Measurements from ENCODE around the gene GABRP.
A peak's percentile ranks its signal among the peaks of the same experiment; 100 is the strongest.
"Not testable (repeated sequence)": the region's sequence is repeated elsewhere in the genome, so short reads cannot be mapped to it uniquely, and the experiment has no call there.

Gene GABRP

GRCh38 chr5:170755679-170756456, 27.7 kb upstream of the GABRP start:
- DNase-seq = no peak

- DNase-seq = no peak
These were observed 26.8 kb upstream of the GABRP start for GRCh38 chr5:170756691-170757090.

GRCh38 chr5:170757182-170757601, 26.3 kb upstream of the GABRP start:
- DNase-seq = no peak

- DNase-seq = no peak
These were observed 25.9 kb upstream of the GABRP start for GRCh38 chr5:170757669-170758068.

GRCh38 chr5:170758481-170758880, 25.0 kb upstream of the GABRP start:
- DNase-seq = no peak

- DNase-seq = no peak
These were observed 23.4 kb upstream of the GABRP start for GRCh38 chr5:170760113-170760512.

GRCh38 chr5:170761048-170761707, 22.3 kb upstream of the GABRP start:
- no peak for DNase-seq

- DNase-seq = no peak
These were observed 21.8 kb upstream of the GABRP start for GRCh38 chr5:170761708-170762066.

GRCh38 chr5:170762298-170762697, 21.2 kb upstream of the GABRP start:
- not testable (repeated sequence) for DNase-seq

- DNase-seq = not testable (repeated sequence)
These were observed 17.7 kb upstream of the GABRP start for GRCh38 chr5:170765868-170766267.

GRCh38 chr5:170769246-170769645, 14.3 kb upstream of the GABRP start:
- no peak for DNase-seq

- no peak for DNase-seq
These were observed 13.6 kb upstream of the GABRP start for GRCh38 chr5:170769898-170770416.

GRCh38 chr5:170771496-170771895, 12.0 kb upstream of the GABRP start:
- DNase-seq = no peak

GRCh38 chr5:170773024-170773985, 10.2 kb upstream of the GABRP start:
- no peak for DNase-seq

GRCh38 chr5:170774831-170775230, 8.7 kb upstream of the GABRP start:
- no peak for DNase-seq

- DNase-seq = no peak
These were observed 1.6 kb upstream of the GABRP start for GRCh38 chr5:170781946-170782345.

GRCh38 chr5:170782438-170782837, 1.1 kb upstream of the GABRP start:
- no peak for DNase-seq

GRCh38 chr5:170785416-170785815, 1.9 kb downstream of the GABRP start:
- DNase-seq = no peak

- no peak for DNase-seq
These were observed 3.7 kb downstream of the GABRP start for GRCh38 chr5:170787216-170787615.

- no peak for DNase-seq
These were observed 5.2 kb downstream of the GABRP start for GRCh38 chr5:170788626-170789304.

- DNase-seq = peak; percentile 10
These were observed 7.9 kb downstream of the GABRP start for GRCh38 chr5:170791325-170791954.

- no peak for DNase-seq
These were observed 9.4 kb downstream of the GABRP start for GRCh38 chr5:170792878-170793277.

Data from NCI-H526 treated with DMSO at 0.1 percent for 48 hours (cell line).